Measurements from ENCODE around the gene CADPS2.

The CADPS2 gene

GRCh38 chr7:122423591-122423990, 462.7 kb downstream of the CADPS2 start:
- TF ChIP-seq RARB (CRISPR knock-in tag; IDR thresholded peaks at IDR 0.05) = no peak
- no peak for TF ChIP-seq TCF4 (CRISPR knock-in tag; IDR thresholded peaks at IDR 0.05; ENCODE audit: borderline replicate concordance)
- no peak for TF ChIP-seq TOX (CRISPR knock-in tag; IDR thresholded peaks at IDR 0.05; ENCODE audit: borderline replicate concordance)
- no peak for TF ChIP-seq ZFP30 (CRISPR knock-in tag; IDR thresholded peaks at IDR 0.05)
- no peak for TF ChIP-seq ZC3H10 (CRISPR knock-in tag; IDR thresholded peaks at IDR 0.05)
- no peak for TF ChIP-seq ISL1 (CRISPR knock-in tag; IDR thresholded peaks at IDR 0.05)
- no peak for TF ChIP-seq PATZ1 (CRISPR knock-in tag; IDR thresholded peaks at IDR 0.05; ENCODE audit: borderline replicate concordance)
- no peak for TF ChIP-seq CREB5 (CRISPR knock-in tag; IDR thresholded peaks at IDR 0.05; ENCODE audit: low read depth)
- no peak for TF ChIP-seq SNAI2 (CRISPR knock-in tag; IDR thresholded peaks at IDR 0.05)
- TF ChIP-seq CSDC2 (CRISPR knock-in tag; IDR thresholded peaks at IDR 0.05) = no peak
- TF ChIP-seq ESRRG (CRISPR knock-in tag; IDR thresholded peaks at IDR 0.05) = no peak
- no peak for TF ChIP-seq OSR1 (CRISPR knock-in tag; IDR thresholded peaks at IDR 0.05)
- no peak for ATAC-seq

GRCh38 chr7:122416336-122416735, 469.9 kb downstream of the CADPS2 start:
- ATAC-seq = no peak
- TF ChIP-seq ISL1 (CRISPR knock-in tag; IDR thresholded peaks at IDR 0.05) (no peak), TSHZ2 (CRISPR knock-in tag; IDR thresholded peaks at IDR 0.05) (no peak), BACH2 (CRISPR knock-in tag; IDR thresholded peaks at IDR 0.05; ENCODE audit: borderline replicate concordance) (no peak), GLIS3 (CRISPR knock-in tag; IDR thresholded peaks at IDR 0.05) (no peak), ZNF565 (CRISPR knock-in tag; conservative IDR thresholded peaks at IDR 0.05; ENCODE audit: low read depth) (no peak), TOX (CRISPR knock-in tag; IDR thresholded peaks at IDR 0.05; ENCODE audit: borderline replicate concordance) (no peak), ZNF8 (CRISPR knock-in tag; IDR thresholded peaks at IDR 0.05) (no peak), ZC3H10 (CRISPR knock-in tag; IDR thresholded peaks at IDR 0.05) (no peak), ZNF70 (CRISPR knock-in tag; IDR thresholded peaks at IDR 0.05) (no peak), CSDC2 (CRISPR knock-in tag; IDR thresholded peaks at IDR 0.05) (no peak)

- no peak for ATAC-seq
- TF ChIP-seq PATZ1 (CRISPR knock-in tag; IDR thresholded peaks at IDR 0.05; ENCODE audit: borderline replicate concordance) (no peak), RARB (CRISPR knock-in tag; IDR thresholded peaks at IDR 0.05) (no peak), BACH2 (CRISPR knock-in tag; IDR thresholded peaks at IDR 0.05; ENCODE audit: borderline replicate concordance) (no peak), TOX (CRISPR knock-in tag; IDR thresholded peaks at IDR 0.05; ENCODE audit: borderline replicate concordance) (no peak), GLIS3 (CRISPR knock-in tag; IDR thresholded peaks at IDR 0.05) (no peak), CSDC2 (CRISPR knock-in tag; IDR thresholded peaks at IDR 0.05) (no peak), ZNF565 (CRISPR knock-in tag; conservative IDR thresholded peaks at IDR 0.05; ENCODE audit: low read depth) (no peak), ZNF8 (CRISPR knock-in tag; IDR thresholded peaks at IDR 0.05) (no peak), TCF4 (CRISPR knock-in tag; IDR thresholded peaks at IDR 0.05; ENCODE audit: borderline replicate concordance) (no peak), ISL1 (CRISPR knock-in tag; IDR thresholded peaks at IDR 0.05) (no peak), CSRNP3 (CRISPR knock-in tag; IDR thresholded peaks at IDR 0.05) (no peak), ZFP3 (CRISPR knock-in tag; IDR thresholded peaks at IDR 0.05) (no peak), ZC3H10 (CRISPR knock-in tag; IDR thresholded peaks at IDR 0.05) (no peak), TSHZ2 (CRISPR knock-in tag; IDR thresholded peaks at IDR 0.05) (no peak), CREB5 (CRISPR knock-in tag; IDR thresholded peaks at IDR 0.05; ENCODE audit: low read depth) (no peak), ZNF70 (CRISPR knock-in tag; IDR thresholded peaks at IDR 0.05) (no peak), POU6F1 (CRISPR knock-in tag; IDR thresholded peaks at IDR 0.05; ENCODE audit: borderline replicate concordance, low read depth) (no peak)
Measured at GRCh38 chr7:122415510-122415909, 470.8 kb downstream of the CADPS2 start.

Measured in SK-N-SH treated with all-trans-retinoic acid at 6 μM for 48 hours (cell line).